Measurements from ENCODE around the gene SNAI1.

- TF ChIP-seq, protein P1, sequence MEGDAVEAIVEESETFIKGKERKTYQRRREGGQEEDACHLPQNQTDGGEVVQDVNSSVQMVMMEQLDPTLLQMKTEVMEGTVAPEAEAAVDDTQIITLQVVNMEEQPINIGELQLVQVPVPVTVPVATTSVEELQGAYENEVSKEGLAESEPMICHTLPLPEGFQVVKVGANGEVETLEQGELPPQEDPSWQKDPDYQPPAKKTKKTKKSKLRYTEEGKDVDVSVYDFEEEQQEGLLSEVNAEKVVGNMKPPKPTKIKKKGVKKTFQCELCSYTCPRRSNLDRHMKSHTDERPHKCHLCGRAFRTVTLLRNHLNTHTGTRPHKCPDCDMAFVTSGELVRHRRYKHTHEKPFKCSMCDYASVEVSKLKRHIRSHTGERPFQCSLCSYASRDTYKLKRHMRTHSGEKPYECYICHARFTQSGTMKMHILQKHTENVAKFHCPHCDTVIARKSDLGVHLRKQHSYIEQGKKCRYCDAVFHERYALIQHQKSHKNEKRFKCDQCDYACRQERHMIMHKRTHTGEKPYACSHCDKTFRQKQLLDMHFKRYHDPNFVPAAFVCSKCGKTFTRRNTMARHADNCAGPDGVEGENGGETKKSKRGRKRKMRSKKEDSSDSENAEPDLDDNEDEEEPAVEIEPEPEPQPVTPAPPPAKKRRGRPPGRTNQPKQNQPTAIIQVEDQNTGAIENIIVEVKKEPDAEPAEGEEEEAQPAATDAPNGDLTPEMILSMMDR (conservative IDR thresholded peaks at IDR 0.05; ENCODE audit: low read depth, low read length) = no peak
- TF ChIP-seq EZH2 (IDR thresholded peaks at IDR 0.05; ENCODE audit: borderline replicate concordance, low read depth, low read length, poor library complexity, severe bottlenecking) = no peak
Observed at GRCh38 chr20:49936153-49937026, 46.4 kb upstream of the SNAI1 start, which contains the start of gene RNF114.
